Body of pancreas (tissue), 4 donors: Measurements from ENCODE around the gene HOXC5. TPM values are rescaled to one million over a fixed set of nuclear protein-coding genes. Genes with fewer than 3 reads are reported as not detected.

Experiments used
- ATAC-seq: fragments of 150-250 bp; one replicate; pipeline ENCODE4 v1.9.1; 2016
- DNase-seq, 4 donors: peaks; one replicate each; pipeline ENCODE4 v3.0.0-alpha.2; 2019
- H3K27ac ChIP-seq, 4 donors: fragments of 200-600 bp; sonication (generic); 1 replicate in 3 of 4; 2 replicates in 1 of 4; pipeline versions ENCODE4 v1.5.1 to v1.6.1; 2016 to 2019; ENCODE audit warnings: mild to moderate bottlenecking in 1 of 4, mixed read lengths in 1 of 4, moderate library complexity in 1 of 4
- H3K27me3 ChIP-seq, 2 donors: fragments of 200-600 bp; sonication (generic); one replicate each; pipeline ENCODE4 v1.6.0; 2016; ENCODE audit warnings: mild to moderate bottlenecking in 1 of 2
- H3K36me3 ChIP-seq, 2 donors: fragments of 200-600 bp; sonication (generic); replicated peaks in 1 of 2; 2 replicates each; pipeline ENCODE4 v1.5.1; 2016; ENCODE audit warnings: low read depth in 2 of 2; ENCODE audit not compliant: insufficient read depth in 1 of 2
- H3K4me1 ChIP-seq: fragments of 200-600 bp; sonication (generic); one replicate; pipeline ENCODE4 v1.6.0; 2016
- H3K4me3 ChIP-seq, 2 donors: fragments of 200-600 bp; sonication (generic); 1 replicate in 1 of 2; 2 replicates in 1 of 2; pipeline ENCODE4 v1.5.1; 2016 to 2019
- H3K9me3 ChIP-seq, 3 donors: fragments of 200-600 bp; sonication (generic); 1 replicate in 2 of 3; 2 replicates in 1 of 3; pipeline ENCODE4 v1.5.1; 2016
- POLR2A ChIP-seq, 3 donors: fragments of 450-650 bp; IDR thresholded peaks; one replicate each; pipeline ENCODE4 v1.6.1; 2016; ENCODE audit warnings: antibody characterized with exemption in 3 of 3, mild to moderate bottlenecking in 2 of 3
- WGBS, 2 donors: methylation state at CpG; one replicate each; pipeline ENCODE4 v1.1.5; 2017; 5-methylcytosine and 5-hydroxymethylcytosine counted together
- intact Hi-C: fragments of 100-400 bp; cut with DNase I; formaldehyde crosslinking; loops from one replicate; pipeline ENCODE4 v1.15.1; 2023
- total RNA-seq, 2 donors: library from RNA; depleted of rRNA; stranded (reverse); fragments of >200 nt; gene quantifications; one replicate each; pipeline ENCODE4 v1.1.0, GENCODE V29; 2016
- TF ChIP-seq, protein P1 (sequence below), 7 experiments: fragments of 450-650 bp in 4 of 7; fragments of 200-600 bp in 3 of 7; sonication (generic) in 3 of 7; IDR thresholded peaks; one replicate each; pipeline ENCODE4 v1.5.1; 2016 to 2019; ENCODE audit warnings: antibody characterized with exemption in 7 of 7

The HOXC5 gene
- total RNA-seq, 2 donors from 2014 or later: not detected

DNA sequence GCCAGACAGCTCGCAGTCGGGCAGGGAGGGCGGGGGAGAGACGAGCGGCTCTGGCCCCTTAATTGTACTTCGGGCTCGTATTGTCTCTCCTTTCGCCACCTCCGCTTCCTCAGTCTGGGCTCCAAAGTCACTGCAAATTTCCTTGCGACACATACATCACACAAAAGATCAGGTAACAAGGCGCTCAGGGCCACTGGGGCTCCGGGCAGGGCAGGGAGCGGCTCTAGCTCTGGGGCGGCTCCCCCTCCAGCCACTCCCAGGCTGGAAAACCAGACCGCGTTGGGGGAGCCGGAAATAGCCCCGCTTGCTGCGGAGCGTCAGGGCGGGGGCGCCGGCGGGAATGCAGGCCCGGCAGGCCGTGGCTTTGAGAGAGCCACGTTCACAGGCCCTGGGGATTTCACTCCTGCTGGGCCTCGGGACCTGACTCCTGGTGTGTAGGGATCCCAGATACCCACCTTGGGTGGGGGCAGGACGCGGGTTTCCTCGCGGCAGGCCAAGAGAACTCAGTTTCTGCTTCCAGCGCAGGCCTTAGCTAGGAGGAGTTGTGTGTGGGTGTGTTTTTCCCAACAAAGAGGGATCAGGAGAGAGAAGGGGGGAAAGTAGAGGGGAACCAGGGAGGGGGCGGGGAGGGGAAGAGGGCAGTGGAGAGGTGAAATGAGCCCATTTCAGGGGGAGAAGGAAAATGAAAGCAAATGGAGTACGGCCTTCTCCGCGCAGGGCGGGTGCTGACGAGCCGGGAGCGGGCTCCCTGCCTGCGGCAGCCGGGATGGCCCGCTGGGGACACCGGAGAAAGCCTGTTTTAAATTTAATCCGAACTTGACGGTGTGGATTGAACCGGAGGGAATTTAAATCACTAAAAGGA is 37.2 kb upstream of the HOXC5 start:
- peaks cover 11 to 77% of the 10 kb centered on the region in 2 donors for H3K27me3 ChIP-seq
- ATAC-seq: peak; percentile 24
- no peaks in the 10 kb centered on the region for H3K36me3 ChIP-seq
- WGBS, 2 donors: 13 to 16% methylated on average over 40 to 43 of the region's 48 CpGs
- peaks cover 45% of the 10 kb centered on the region for H3K4me1 ChIP-seq
- peak in 1 of 4 donors; percentile 40 for DNase-seq
- no peak overlapping the region for H3K4me3 ChIP-seq
- H3K27ac ChIP-seq: no peak overlapping the region
- no peaks in the 10 kb centered on the region for H3K9me3 ChIP-seq
- intact Hi-C loops: no loop called here
- no peak for TF ChIP-seq POLR2A (IDR thresholded peaks at IDR 0.05)
- TF ChIP-seq, protein P1, sequence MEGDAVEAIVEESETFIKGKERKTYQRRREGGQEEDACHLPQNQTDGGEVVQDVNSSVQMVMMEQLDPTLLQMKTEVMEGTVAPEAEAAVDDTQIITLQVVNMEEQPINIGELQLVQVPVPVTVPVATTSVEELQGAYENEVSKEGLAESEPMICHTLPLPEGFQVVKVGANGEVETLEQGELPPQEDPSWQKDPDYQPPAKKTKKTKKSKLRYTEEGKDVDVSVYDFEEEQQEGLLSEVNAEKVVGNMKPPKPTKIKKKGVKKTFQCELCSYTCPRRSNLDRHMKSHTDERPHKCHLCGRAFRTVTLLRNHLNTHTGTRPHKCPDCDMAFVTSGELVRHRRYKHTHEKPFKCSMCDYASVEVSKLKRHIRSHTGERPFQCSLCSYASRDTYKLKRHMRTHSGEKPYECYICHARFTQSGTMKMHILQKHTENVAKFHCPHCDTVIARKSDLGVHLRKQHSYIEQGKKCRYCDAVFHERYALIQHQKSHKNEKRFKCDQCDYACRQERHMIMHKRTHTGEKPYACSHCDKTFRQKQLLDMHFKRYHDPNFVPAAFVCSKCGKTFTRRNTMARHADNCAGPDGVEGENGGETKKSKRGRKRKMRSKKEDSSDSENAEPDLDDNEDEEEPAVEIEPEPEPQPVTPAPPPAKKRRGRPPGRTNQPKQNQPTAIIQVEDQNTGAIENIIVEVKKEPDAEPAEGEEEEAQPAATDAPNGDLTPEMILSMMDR (IDR thresholded peaks at IDR 0.05): no peak

DNA sequence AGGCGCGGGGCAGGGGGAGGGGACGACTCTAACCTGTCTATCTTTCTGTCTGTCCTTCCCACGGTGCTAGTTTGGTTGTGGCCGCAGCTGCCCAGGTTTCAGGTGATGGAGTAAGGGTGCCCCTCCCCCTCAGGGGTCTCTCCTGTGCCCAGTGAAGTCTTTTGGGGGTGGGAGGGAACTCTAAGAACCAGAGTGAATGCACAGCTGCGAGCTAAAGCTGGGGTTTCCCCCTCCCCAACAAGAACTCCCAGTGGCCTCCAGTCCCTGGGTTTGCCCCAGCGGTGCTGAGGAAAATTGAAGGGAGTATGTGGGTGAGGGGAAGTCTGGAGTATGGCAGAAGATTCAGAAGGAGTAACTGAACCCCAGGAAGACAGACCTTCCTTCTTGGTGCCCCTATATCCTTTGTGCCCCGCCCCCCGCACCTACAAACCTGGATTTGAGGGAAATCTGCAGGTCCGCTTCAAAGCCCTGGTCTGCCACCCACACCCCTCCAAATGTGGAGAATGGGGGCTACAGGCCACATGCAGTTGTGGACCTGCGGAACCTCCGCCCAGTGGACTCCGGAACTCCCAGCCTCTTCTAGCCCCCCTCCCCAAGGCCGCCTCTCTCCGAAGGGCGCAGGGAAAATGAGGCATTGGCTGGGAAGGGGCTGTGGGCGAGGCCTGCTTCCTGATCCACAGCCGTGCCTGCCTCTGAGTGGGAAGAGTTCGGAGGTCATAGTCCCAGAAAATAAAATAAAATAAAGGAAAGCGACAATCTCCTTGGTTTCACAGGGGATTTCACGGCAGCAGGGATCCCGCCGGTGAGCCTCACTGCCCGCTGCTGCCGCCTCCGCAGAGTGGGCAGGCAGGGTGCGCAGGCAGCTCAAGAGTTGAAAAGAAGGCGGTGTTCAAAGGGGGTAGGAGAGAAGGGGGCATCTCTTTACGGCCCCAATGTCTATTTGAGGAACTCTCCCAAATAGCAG is 36.3 kb upstream of the HOXC5 start:
- H3K4me3 ChIP-seq: no peak overlapping the region
- H3K27ac ChIP-seq: no peak overlapping the region
- intact Hi-C loops: no loop called here
- H3K36me3 ChIP-seq: no peaks in the 10 kb centered on the region
- DNase-seq (no peak), ATAC-seq (no peak)
- TF ChIP-seq POLR2A (IDR thresholded peaks at IDR 0.05): no peak
- TF ChIP-seq, protein P1 (IDR thresholded peaks at IDR 0.05): no peak
- H3K4me1 ChIP-seq: peaks cover 47% of the 10 kb centered on the region
- WGBS, 2 donors: 44 to 53% methylated on average over 28 to 29 of the region's 29 CpGs
- H3K9me3 ChIP-seq: no peaks in the 10 kb centered on the region
- H3K27me3 ChIP-seq: peaks cover 11 to 79% of the 10 kb centered on the region in 2 donors

DNA sequence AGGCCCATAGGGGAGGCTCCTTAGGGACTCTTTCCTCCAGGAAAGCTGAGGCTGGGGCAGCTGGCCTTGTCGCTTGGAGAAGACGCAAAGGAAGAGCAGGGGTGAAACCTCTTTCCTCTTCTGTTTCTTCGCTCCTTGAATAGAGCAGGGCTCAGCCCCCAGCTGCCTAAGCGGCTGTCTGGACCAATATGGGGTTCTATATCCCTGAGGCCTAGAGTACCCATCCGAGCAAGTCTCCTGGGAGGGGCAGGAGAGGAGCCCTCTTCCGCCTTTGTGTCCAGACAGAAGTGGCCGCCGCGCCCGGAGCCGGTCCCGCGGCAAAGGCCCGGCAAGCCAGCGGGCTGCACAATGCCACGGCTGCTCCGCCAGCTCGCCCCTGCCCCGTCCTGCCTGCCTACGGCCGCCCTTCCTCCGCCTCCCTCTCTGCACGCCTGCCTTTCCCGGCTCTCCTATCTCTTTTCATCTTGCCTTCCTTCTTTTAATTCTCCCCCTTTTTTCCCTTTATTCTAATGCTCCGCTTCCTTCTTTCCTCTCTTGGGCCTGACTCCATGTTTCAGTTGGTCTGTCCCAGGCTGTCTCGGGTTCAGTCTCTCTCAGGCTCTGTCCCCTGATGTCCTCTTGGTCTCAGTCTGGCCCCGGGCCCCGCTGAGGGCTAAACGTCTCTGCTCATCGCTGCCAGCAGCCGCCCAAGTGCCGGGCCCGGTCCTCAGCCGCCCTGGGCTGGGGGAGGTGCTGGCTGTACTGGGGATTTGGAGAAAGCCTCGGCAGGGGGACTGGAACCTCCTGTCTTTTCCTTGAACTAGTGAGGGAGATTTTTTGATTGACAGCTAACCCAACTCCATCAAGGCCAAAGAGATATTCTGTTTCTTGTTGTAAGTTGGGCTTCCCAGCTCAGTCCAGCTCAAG is 35.4 kb upstream of the HOXC5 start:
- no peak for TF ChIP-seq POLR2A (IDR thresholded peaks at IDR 0.05)
- TF ChIP-seq, protein P1 (IDR thresholded peaks at IDR 0.05): no peak
- Histone ChIP-seq H3K27ac (no peak overlapping the region), H3K9me3 (no peaks in the 10 kb centered on the region), H3K4me3 (no peak overlapping the region), H3K27me3 (peaks cover 11 to 85% of the 10 kb centered on the region in 2 donors), H3K4me1 (peaks cover 47% of the 10 kb centered on the region), H3K36me3 (no peaks in the 10 kb centered on the region)
- 13 to 19% methylated on average over 31 to 35 of the region's 35 CpGs for WGBS, 2 donors
- DNase-seq (no peak), ATAC-seq (no peak)
- intact Hi-C loops: no loop called here

DNA sequence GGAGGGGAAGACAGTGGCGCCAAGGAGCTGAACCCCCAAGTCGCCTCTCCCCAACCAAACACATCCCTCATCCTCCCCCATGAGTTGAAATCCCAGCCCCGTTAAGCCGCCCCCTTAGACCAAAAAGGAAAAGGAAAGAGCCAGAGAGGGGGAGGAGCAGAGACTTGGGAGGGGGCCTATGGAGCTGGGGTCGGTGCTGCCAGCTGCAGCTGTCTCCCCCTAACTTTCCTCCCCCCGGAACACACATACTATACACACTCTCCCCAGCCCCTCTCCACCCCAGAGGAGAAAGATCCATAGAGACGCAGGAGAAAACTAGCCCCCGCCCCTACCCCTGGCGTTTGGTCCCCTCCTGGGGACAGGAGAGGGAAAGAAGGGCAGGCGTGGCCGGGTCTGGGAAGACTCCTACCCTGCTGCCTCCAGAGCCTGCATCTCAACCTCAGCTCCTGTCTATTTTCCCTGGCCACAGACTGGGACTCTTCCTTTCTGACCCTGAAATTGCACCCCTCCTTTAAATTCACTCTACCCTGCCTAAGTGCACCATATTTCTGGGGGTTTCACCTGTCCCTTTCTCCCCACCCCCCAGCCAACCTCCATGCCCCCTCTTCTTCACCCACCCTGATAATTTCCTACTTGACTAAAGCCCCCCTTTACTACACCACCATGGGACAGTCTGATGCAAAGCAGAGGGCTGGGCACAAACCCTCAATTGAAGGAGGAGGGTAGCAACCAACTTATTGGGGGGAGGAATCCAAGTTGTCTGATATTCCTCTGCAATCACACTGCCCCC is 34.5 kb upstream of the HOXC5 start:
- no peak for ATAC-seq
- H3K4me1 ChIP-seq: peaks cover 47% of the 10 kb centered on the region
- H3K4me3 ChIP-seq: no peak overlapping the region

More for the DNA sequence above, 34.5 kb upstream of the HOXC5 start:
- 11 to 19% methylated on average over 10 to 11 of the region's 11 CpGs for WGBS, 2 donors
- TF ChIP-seq, protein P1 (IDR thresholded peaks at IDR 0.05): no peak
- no peak for TF ChIP-seq POLR2A (IDR thresholded peaks at IDR 0.05)
- Histone ChIP-seq H3K27ac (no peak overlapping the region), H3K9me3 (no peaks in the 10 kb centered on the region), H3K27me3 (peaks cover 11 to 82% of the 10 kb centered on the region in 2 donors), H3K36me3 (no peaks in the 10 kb centered on the region)
- intact Hi-C loops: no loop called here
- no peak for DNase-seq
